Naive B cell (primary cell): ENCODE measurements around the gene MSI2. TPM values are rescaled to one million over a fixed set of nuclear protein-coding genes. Genes with fewer than 3 reads are reported as not detected.
A peak's percentile ranks its signal among the peaks of the same experiment; 100 is the strongest.

Experiments
- ATAC-seq, 2 donors: fragments of 150-1000 bp; cut with Tn5 transposase; 2 replicates each; pipeline ENCODE4 v1.10.0; 2021; ENCODE audit warnings: low read depth in 2 of 2, mild to moderate bottlenecking in 2 of 2, moderate library complexity in 2 of 2
- DNase-seq: peaks from one replicate; pipeline ENCODE4 v3.0.0; 2022
- H3K27ac Mint-ChIP-seq, 6 donors: one replicate each; pipeline ENCODE4 v1.8.0; 2020 to 2022; ENCODE audit warnings: mild to moderate bottlenecking in 6 of 6, mixed read lengths in 6 of 6, moderate library complexity in 5 of 6, inconsistent platforms in 2 of 6
- H3K27me3 Mint-ChIP-seq, 3 donors: one replicate each; pipeline ENCODE4 v1.8.0; 2021 to 2022; ENCODE audit warnings: mixed read lengths in 3 of 3, mild to moderate bottlenecking in 1 of 3
- H3K36me3 Mint-ChIP-seq, 2 donors: one replicate each; pipeline ENCODE4 v1.8.0; 2020 to 2022; ENCODE audit warnings: mixed read lengths in 2 of 2, inconsistent platforms in 1 of 2, mild to moderate bottlenecking in 1 of 2
- H3K4me1 Mint-ChIP-seq, 3 donors: one replicate each; pipeline ENCODE4 v1.8.0; 2020 to 2022; ENCODE audit warnings: mixed read lengths in 3 of 3, inconsistent platforms in 1 of 3, mild to moderate bottlenecking in 1 of 3, moderate library complexity in 1 of 3
- H3K4me3 Mint-ChIP-seq, 8 donors: one replicate each; pipeline ENCODE4 v1.8.0; 2020 to 2022; ENCODE audit warnings: mild to moderate bottlenecking in 8 of 8, mixed read lengths in 8 of 8, moderate library complexity in 8 of 8, inconsistent platforms in 2 of 8
- H3K9me3 Mint-ChIP-seq, 7 donors: one replicate each; pipeline ENCODE4 v1.8.0; 2020 to 2022; ENCODE audit warnings: mixed read lengths in 7 of 7, mild to moderate bottlenecking in 5 of 7, inconsistent platforms in 2 of 7, moderate library complexity in 1 of 7
- polyA plus RNA-seq, 6 donors: library from polyadenylated mRNA; unstranded; fragments of 300-500 nt; fragmentation: Illumina TruSeq; gene quantifications; one replicate each; pipeline ENCODE4 v1.2.3, GENCODE V29; 2021; ENCODE audit warnings: low read depth in 6 of 6

MSI2 gene
- polyA plus RNA-seq, 6 donors from 2014 or later: 4.0 to 11.3 (median 6.8) TPM

DNA sequence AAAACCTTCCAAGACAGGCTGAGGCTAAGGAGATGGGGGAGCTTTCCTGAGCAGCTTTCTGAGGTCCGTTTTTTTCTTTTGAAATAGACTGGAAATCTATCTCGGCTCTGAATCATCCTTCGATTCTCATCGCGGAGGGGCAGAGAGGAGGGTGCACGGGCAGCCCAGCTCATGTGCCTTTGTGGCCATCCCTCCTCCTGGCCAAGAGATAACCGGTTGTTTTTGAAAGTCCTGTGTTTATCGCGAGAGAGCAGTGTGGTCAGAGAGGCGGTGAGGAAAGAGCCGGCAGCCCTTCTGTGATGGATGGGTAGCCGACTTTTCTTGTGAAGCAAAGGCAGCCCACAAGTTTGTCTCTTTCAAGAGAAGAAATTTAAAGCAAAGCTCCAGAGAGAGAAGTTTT is 297.2 kb downstream of the MSI2 start:
- Mint-ChIP-seq H3K27me3 (no peaks in the 10 kb centered on the region), H3K36me3 (no peaks in the 10 kb centered on the region), H3K4me1 (peaks cover 78 to 100% (median 89%) of the 10 kb centered on the region in 3 donors), H3K4me3 (peak overlapping the region; percentile 57 to 94 (median 80)), H3K9me3 (no peaks in the 10 kb centered on the region), H3K27ac (peak overlapping the region; percentile 96 to 100 (median 100))
- DNase-seq (no peak), ATAC-seq (no peak)

GRCh38 chr17:57553991-57554825 is 297.9 kb downstream of the MSI2 start:
- ATAC-seq (no peak), DNase-seq (no peak)
- H3K27ac Mint-ChIP-seq: peak overlapping the region; percentile 96 to 100 (median 100)
- no peaks in the 10 kb centered on the region for H3K9me3 Mint-ChIP-seq
- peaks cover 78 to 100% (median 91%) of the 10 kb centered on the region in 3 donors for H3K4me1 Mint-ChIP-seq
- H3K4me3 Mint-ChIP-seq: peak overlapping the region in 6 of 8 donors; percentile 57 to 94 (median 80)
- H3K36me3 Mint-ChIP-seq: no peaks in the 10 kb centered on the region
- H3K27me3 Mint-ChIP-seq: no peaks in the 10 kb centered on the region

GRCh38 chr17:57554826-57555635 is 298.7 kb downstream of the MSI2 start:
- H3K36me3 Mint-ChIP-seq: no peaks in the 10 kb centered on the region
- H3K27me3 Mint-ChIP-seq: no peaks in the 10 kb centered on the region
- peaks cover 74 to 96% (median 91%) of the 10 kb centered on the region in 3 donors for H3K4me1 Mint-ChIP-seq
- peak overlapping the region in 7 of 8 donors; percentile 20 to 76 (median 60) for H3K4me3 Mint-ChIP-seq
- H3K27ac Mint-ChIP-seq: peak overlapping the region; percentile 84 to 100 (median 94)
- no peaks in the 10 kb centered on the region for H3K9me3 Mint-ChIP-seq
- ATAC-seq: no peak
- no peak for DNase-seq

- Mint-ChIP-seq H3K9me3 (no peaks in the 10 kb centered on the region), H3K4me3 (peak overlapping the region in 5 of 8 donors; percentile 15 to 60 (median 31)), H3K27ac (peak overlapping the region; percentile 84 to 100 (median 96)), H3K4me1 (peaks cover 76 to 97% (median 95%) of the 10 kb centered on the region in 3 donors), H3K27me3 (no peaks in the 10 kb centered on the region), H3K36me3 (no peaks in the 10 kb centered on the region)
- DNase-seq (no peak), ATAC-seq (no peak)
Measured at GRCh38 chr17:57555636-57556175, 299.4 kb downstream of the MSI2 start.

DNA sequence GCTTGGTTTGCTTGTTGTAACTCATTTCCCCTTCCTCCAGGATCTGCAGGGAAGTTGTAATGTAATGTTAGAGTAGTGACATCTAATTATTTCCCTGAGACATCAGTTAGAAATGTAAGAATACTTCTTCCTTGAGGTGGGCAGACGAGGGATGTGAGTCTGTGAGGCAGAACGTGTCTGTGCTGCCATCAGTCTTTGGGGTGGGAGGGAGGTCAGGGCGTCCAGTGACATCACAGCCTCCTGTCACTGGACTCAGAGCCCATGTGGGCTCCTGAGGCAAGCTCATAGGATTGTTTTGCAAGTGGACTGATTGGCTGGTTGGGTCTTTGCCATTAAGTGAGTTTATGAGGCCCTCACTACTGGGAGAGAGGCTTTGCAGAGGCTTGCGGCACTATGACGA is 300.0 kb downstream of the MSI2 start:
- Mint-ChIP-seq H3K36me3 (no peaks in the 10 kb centered on the region), H3K4me3 (peak overlapping the region in 4 of 8 donors; percentile 55 to 84 (median 66)), H3K9me3 (no peaks in the 10 kb centered on the region), H3K27ac (peak overlapping the region; percentile 71 to 100 (median 91)), H3K4me1 (peaks cover 76 to 99% (median 95%) of the 10 kb centered on the region in 3 donors), H3K27me3 (no peaks in the 10 kb centered on the region)
- DNase-seq: no peak
- ATAC-seq: no peak

- no peaks in the 10 kb centered on the region for H3K27me3 Mint-ChIP-seq
- H3K27ac Mint-ChIP-seq: peak overlapping the region in 5 of 6 donors; percentile 54 to 100 (median 95)
- peak overlapping the region in 6 of 8 donors; percentile 41 to 84 (median 66) for H3K4me3 Mint-ChIP-seq
- peaks cover 72 to 99% (median 89%) of the 10 kb centered on the region in 3 donors for H3K4me1 Mint-ChIP-seq
- ATAC-seq: no peak
- H3K9me3 Mint-ChIP-seq: no peaks in the 10 kb centered on the region
- DNase-seq: no peak
- no peaks in the 10 kb centered on the region for H3K36me3 Mint-ChIP-seq
Measured at GRCh38 chr17:57556977-57557376, 300.7 kb downstream of the MSI2 start.

GRCh38 chr17:57557416-57557815 is 301.1 kb downstream of the MSI2 start:
- Mint-ChIP-seq H3K4me1 (peaks cover 68 to 99% (median 85%) of the 10 kb centered on the region in 3 donors), H3K4me3 (peak overlapping the region; percentile 48 to 85 (median 76)), H3K36me3 (no peaks in the 10 kb centered on the region), H3K27me3 (no peaks in the 10 kb centered on the region), H3K27ac (peak overlapping the region; percentile 54 to 97 (median 91)), H3K9me3 (no peaks in the 10 kb centered on the region)
- DNase-seq (no peak), ATAC-seq (no peak)

DNA sequence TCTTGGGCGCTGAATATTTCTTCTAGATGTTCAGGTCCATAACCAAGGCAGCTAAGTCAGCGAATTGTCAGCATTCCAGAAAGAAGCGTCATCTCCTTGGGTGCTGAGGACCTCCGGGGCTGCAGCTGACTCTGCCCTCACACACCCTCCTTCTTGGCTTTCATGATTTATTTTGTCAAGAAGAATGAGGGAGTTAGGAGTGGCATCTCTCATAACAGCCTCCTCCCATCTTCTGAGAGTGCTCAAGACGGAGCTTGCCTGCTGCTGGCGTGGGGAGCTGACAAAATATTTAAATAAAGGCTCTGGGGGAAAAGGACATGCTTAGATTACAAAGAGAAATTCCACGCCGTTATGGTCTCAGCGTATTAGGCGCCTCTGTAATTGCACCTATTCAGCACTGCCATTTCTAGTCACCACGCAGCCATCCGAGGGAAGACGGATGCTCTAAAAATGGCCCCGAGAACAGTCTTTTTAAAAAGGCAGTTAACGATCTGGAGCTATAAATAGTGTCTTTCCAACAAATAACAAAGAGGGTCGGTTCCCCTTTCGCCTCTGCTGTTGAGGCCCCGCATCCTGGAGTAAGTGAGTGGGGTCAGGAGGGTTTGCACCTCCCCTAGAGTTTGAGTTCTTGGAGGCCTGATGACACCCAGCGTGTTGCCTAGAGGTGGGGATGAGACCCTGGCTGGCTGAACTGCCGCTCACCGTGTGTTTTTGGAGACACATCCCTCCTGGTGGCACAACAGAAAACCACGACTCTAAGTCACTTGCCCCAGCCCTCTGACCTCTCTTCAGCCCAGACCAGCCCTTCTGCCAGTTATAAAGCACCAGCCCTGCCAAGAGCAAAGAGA is 301.7 kb downstream of the MSI2 start:
- H3K27ac Mint-ChIP-seq: peak overlapping the region; percentile 86 to 97 (median 92)
- peaks cover 64 to 92% (median 79%) of the 10 kb centered on the region in 3 donors for H3K4me1 Mint-ChIP-seq
- no peaks in the 10 kb centered on the region for H3K36me3 Mint-ChIP-seq
- H3K9me3 Mint-ChIP-seq: no peaks in the 10 kb centered on the region
- peak overlapping the region; percentile 48 to 85 (median 76) for H3K4me3 Mint-ChIP-seq
- H3K27me3 Mint-ChIP-seq: no peaks in the 10 kb centered on the region
- DNase-seq (peak; percentile 39), ATAC-seq (peak; percentile 58 to 59)

- H3K36me3 Mint-ChIP-seq: no peaks in the 10 kb centered on the region
- H3K27me3 Mint-ChIP-seq: no peaks in the 10 kb centered on the region
- peak overlapping the region in 2 of 8 donors; percentile 1 to 10 for H3K4me3 Mint-ChIP-seq
- DNase-seq: no peak
- ATAC-seq: no peak
- peaks cover 56 to 82% (median 76%) of the 10 kb centered on the region in 3 donors for H3K4me1 Mint-ChIP-seq
- H3K9me3 Mint-ChIP-seq: no peaks in the 10 kb centered on the region
- H3K27ac Mint-ChIP-seq: peak overlapping the region in 5 of 6 donors; percentile 74 to 97 (median 89)
Measured at GRCh38 chr17:57559226-57559625, 302.9 kb downstream of the MSI2 start.

DNA sequence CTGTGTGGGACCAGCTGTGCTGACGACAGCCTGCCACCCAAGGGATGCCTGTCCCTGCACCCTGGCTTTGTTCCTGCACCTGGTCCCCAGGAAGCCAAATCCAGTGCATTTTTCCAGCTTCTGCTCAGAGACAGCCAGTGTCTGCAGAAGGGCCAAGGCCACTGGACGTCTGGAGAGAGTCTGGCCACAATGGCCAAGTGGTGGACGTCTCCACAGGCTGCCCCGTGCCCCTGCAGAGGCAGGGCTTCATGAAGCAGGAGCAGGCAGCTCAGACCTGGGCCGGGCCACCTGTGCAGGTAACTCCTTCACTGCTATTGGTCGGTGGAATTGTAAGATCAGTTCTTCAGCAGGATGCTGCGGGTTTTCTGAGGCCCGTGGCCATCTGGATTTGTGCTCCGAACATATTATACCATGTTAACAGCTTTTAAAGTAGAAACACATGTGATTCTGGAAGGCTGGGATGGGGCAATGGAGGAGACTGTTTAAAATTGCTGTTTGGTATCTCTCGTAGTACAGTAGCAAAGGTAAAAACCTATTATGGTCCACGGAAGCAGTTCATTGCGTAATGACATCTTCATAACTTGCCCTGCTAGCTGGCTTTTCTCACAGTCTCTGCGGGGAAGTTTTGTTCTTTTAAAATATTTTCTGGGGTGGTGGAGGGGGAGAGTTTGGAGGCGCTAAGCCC is 303.5 kb downstream of the MSI2 start:
- Mint-ChIP-seq H3K4me3 (peak overlapping the region in 1 of 8 donors; percentile 9), H3K36me3 (no peaks in the 10 kb centered on the region), H3K9me3 (no peaks in the 10 kb centered on the region), H3K27me3 (no peaks in the 10 kb centered on the region), H3K27ac (peak overlapping the region in 5 of 6 donors; percentile 17 to 97 (median 78)), H3K4me1 (peaks cover 52 to 76% (median 70%) of the 10 kb centered on the region in 3 donors)
- DNase-seq (no peak), ATAC-seq (no peak)

GRCh38 chr17:57560319-57560705 is 304.0 kb downstream of the MSI2 start:
- Mint-ChIP-seq H3K9me3 (no peaks in the 10 kb centered on the region), H3K4me3 (peak overlapping the region in 1 of 8 donors; percentile 44), H3K4me1 (peaks cover 47 to 71% (median 65%) of the 10 kb centered on the region in 3 donors), H3K36me3 (peaks cover 0 to 2% of the 10 kb centered on the region in 2 donors), H3K27ac (peak overlapping the region in 4 of 6 donors; percentile 28 to 97 (median 62)), H3K27me3 (no peaks in the 10 kb centered on the region)
- ATAC-seq (no peak), DNase-seq (no peak)
